GM19397 (cell line): ENCODE results near the gene RAN.

Experiments
- ATAC-seq: cut with Tn5 transposase; IDR thresholded peaks from one replicate; pipeline ENCODE4 v1.9.1; 2021; ENCODE audit warnings: mild to moderate bottlenecking, moderate library complexity; ENCODE audit not compliant: unreplicated experiment

Gene RAN

DNA sequence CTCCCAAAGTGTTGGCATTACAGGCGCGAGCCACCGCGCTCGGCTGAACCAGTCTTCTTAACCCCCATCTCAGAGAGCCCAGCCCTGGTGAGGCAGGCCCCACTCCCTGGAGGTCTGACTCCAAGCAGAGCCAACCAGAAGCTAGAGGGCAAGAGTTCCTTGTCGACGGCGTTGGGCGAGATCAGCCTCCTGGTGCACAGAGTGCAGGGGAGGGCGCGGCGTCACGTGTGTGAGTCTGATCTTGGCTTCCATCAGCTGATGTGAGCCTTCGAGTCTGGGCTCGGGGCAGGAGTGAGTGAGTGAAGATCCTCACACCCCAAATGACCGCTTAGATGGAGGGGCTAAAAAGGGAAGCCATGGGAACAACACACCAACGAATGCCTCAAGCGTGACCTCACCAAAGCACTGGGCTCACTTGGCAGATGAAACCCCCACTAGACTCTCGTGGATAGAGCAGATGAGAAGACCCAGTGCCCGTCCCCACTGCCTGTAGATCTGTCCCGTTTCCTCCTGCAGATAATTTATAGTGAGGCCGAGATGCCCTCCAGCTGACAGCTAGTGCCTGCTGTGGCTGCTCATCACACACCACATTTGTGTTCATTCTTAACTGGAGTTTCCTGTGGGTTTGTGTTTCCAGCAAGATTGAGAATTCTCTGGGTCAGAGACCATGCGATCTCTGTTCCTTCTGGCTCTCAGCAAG lies 53.2 kb downstream of the RAN start:
- ATAC-seq, result no peak

DNA sequence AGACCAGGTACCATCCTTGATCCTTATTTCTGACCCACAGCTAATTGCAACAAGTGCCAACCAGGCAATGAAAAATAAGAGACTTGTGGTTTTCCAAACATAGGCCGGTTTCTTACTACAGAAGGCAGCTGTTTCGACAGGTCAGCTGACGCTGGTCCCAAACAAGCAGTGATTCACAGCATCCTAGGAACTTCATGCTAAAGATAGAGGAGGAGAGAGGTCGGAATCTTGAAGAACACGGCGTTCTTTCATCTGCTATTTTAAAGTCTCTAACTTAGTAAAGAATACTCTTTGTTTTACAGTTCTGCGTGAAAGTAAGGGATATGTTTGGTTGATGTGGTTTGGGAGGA lies 53.8 kb downstream of the RAN start:
- ATAC-seq, result no peak
